Measurements from ENCODE around the gene CRYGB. TPM values are rescaled to one million over a fixed set of nuclear protein-coding genes. Genes with fewer than 3 reads are reported as not detected.
A peak's percentile ranks its signal among the peaks of the same experiment; 100 is the strongest.

CRYGB gene, protein sequence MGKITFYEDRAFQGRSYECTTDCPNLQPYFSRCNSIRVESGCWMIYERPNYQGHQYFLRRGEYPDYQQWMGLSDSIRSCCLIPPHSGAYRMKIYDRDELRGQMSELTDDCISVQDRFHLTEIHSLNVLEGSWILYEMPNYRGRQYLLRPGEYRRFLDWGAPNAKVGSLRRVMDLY
- not detected in 2 replicates for total RNA-seq (2014; rRNA removed; shearing (Covaris generic))
- polyA plus RNA-seq (2014; cell fraction: nucleus; rRNA removed), result not detected in 2 replicates

DNA sequence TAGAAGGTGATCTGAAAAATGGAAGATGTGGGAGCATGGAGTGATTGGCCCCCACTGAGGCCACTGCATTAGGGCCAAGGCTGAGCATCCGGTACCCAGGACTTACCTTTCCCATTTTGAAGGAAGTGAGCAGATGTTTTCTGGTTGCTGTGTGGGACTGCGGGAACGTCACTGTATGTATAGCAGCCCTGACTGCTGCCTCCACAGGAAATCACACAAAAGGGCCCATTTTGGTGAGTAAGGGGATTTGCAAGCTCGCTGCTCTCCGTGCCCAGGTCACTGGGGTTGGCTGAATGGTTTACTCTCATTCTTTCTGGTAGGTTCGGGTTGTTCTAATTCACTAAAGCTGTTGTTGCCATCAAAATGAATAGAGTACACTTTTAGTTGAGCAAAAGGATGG is at the start of gene CRYGB:
Gene CRYGB (minus strand): TSS at position 153 of the 400 bp plus-strand sequence. CDS start 38 bp downstream, at position 115.
- no peak for DNase-seq (ENCODE audit: extremely low read depth, low read depth)

DNA sequence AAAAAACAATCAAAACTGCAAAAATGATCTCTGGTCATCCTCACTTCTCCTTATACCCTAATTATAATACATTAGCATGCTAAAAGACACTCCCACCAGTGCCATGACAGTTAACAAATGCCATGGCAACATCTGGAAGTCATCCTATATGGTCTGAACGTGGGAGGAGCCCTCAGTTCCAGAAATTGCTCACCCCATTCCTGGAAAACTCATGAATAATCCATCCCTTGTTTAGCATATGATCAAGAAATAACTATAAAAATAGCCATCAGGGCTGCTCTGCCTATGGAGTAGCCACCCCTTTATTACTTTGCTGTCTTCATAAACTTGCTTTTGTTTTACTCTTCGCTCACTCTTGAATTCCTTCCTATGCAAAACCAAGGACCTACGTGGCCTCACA is 49.6 kb upstream of the CRYGB start:
- DNase-seq (ENCODE audit: extremely low read depth, low read depth), result no peak

DNA sequence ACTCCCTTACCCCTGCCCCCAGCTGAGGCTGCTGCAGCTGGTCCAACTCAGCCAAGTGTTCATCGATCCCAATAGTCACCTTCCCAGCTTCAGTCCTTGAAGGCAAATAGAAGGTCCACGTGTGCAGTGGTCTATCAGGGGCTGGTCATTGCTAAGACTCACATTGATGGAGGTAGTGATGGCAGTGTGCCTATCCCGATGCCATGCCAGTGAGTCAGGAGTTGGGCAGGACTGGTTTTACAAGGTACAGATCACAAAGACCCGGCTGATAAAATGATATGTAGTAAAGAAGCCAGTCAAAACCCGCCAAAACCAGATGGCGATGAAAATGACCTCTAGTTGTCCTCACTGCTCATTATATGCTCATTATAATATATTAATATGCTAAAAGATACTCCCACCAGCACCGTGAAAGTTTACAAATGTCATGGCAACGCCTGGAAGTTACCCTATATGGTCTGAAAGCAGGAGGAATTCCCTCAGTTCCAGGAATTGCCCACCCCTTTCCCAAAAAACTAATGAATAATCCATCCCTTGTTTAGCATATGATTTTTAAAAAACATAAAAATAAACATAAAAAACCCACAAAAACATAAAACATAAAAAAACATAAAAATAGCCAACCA is 46.8 kb upstream of the CRYGB start:
- DNase-seq (ENCODE audit: extremely low read depth, low read depth), result no peak

DNA sequence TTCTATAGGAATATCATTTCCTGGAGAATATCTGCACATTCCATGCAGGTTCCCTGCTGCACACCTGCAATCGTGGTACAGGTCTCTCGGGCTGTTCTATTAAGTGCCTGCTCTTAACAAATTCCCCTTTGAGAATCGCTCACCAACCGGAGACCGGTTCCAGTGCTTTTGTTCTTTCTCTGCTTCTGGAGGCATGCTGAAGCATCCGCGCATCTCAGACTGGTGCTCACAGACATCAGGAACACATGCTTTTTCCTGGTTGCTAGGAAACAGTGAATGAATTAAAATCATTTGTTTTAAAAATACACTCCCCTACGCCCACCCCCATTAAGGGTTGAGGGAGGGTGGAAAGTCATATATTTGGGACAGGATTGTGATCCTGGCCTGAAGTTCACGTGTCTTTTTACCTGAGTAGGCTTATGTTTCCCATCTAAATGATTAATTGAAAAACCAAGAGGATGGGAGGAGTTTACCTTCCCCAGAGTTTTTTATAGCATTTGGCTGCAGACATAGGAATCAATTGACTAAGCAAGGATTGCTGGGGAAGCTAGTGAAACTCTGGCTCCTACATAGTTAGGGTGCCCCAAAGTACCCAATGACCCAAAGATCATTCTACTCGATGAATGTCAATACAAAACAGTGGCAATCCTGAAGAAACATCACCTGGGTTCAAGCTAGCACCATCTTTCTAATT is 44.0 kb upstream of the CRYGB start, which contains the start of gene C2orf80:
Gene C2orf80 (minus strand): TSS at position 221 of the 694 bp plus-strand sequence. CDS start 3,044 bp downstream, outside the sequence.
- DNase-seq (ENCODE audit: extremely low read depth, low read depth), result no peak

DNA sequence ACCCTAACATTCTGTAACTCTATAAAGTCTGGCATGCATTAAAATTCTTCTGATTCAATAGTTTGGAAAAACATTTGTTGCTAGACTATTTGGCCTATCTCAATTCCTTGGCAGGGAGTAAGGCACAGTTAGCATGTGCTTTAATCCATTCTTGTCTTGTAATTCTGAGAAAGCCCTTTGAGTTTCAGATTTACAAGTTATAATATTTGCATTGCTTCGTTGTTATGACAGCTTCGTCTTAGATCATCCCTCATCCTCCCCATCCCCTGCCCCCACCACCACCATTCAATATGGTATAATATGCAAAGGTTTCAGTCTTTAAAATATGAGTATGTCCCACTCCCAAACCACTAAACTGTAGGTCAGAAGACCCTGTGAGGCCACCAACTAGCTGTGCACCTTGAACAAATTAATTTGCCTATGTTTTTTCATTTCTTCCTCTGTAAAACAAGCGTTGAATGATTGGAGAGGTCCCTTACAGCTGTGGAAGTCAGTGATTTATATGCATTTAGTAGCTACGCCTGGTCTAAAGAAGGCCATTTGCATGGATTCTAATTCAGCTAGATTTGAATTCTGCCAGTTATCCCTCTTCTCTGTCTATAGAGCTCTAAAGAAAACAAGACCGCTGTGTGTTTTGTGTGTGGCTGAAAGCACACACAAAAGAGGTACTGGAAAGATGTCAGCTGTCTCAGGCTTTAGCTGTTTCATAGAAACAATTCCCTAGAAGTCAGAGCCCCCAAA is 43.3 kb upstream of the CRYGB start:
- DNase-seq (ENCODE audit: extremely low read depth, low read depth), result no peak

DNA sequence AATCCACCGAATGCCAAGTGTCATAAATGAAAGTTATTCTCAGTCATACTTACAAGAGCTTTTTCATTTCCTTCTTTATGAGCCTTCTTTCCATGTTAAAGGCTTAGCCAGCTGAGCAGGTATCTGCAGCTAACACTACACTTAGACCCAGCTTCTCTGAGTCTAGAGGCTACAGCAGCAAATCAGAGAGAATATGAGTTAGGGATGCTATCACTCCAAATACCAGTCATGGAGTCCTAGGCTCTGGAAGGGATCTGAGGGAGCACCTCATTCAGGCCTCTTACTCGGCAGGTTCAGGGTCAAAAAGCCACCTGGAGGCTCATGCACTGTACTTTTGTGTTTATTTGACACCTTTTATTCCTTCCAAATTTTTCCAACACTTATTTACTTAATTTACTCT is 40.9 kb upstream of the CRYGB start:
- no peak for DNase-seq (ENCODE audit: extremely low read depth, low read depth)

DNA sequence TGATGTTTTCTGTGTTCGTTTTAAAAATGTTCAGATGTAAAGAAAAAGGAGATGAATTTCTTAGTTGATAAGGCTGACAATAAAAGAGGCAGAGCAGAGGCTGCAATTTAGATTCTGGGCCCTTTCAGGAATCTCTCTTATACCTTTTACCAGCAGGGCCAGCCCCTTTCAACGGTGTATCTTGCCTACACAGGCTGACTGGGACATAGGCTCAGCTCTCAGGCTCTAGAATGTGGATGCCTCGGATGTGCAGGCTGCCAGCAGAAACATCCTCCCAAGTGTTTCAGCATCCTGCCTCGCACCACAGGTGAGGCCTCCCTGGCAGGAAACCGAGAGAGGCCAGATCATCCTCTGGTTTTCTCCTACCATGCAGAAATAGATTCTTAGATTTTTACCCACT is 40.5 kb upstream of the CRYGB start:
- no peak for DNase-seq (ENCODE audit: extremely low read depth, low read depth)

DNA sequence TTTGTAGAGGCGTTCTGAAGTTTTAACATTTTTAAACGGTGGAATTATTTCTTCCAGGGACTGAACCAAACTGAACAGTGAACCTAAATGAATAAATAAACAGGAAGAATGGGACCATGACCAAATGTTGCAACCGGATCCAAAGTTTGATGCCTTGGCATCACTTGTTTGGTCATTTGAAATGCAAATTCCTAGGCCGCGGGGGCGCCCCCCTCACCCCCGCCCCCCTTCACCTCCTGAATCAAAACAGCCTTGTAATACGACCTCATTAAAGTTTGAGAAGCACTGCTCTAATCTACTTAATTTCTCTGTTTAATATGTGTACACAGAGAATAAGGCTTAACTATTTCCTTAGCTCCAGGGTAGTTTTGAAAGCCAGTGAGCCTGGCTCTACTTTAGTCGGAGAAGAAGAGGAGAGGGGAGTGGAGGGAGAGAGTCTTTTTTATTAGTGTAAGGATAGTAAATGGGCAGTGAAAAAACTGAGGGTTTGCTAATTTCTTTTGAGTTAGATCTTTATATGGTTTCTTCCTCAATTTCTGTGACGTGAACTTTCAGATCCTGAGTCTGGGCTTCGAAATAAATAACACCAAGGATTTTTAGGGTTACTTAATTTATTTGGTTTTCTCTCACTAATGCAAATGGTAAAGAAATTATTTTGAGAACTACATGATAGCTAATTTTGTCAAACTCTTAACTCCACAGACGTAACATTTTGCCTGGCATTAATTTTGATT is 38.2 kb upstream of the CRYGB start:
- no peak for DNase-seq (ENCODE audit: extremely low read depth, low read depth)

DNA sequence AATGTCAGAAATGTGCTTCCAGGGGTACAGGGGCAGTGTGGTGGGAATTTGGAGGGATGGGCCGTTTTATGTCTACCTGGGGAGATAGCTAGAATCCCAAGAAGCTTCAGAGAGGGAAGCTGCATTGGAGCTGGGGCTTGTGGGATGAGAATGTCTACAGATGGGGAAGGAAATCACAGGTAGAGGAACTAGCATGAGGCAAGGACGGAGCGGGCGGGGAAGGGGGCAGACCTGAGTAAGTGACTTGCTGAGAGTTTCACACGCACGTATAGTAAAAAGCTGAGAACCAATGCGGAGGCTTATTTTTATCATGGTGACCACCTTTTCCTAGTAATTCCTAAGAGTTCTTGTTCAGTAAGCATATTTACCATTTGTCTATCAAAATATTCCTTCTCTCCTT is 37.6 kb upstream of the CRYGB start:
- no peak for DNase-seq (ENCODE audit: extremely low read depth, low read depth)

DNA sequence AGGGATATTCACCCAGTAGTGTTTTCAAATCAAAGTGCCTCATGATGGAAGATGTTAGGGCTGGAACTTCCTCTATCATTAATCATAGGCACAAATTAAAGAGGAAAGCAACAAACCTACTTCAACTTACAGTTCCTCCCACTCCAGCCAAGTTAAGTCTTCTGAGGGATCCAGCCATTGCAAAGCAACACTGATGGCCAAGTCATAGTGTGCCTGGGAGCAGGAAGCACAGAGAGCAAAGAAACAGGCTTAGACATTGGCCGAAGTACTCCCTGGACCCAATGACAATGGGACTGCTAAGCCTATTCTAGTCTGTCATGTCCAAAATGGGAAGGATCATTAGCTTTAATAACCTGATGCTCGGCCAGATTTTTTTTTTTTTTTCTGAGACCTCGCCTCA is 36.9 kb upstream of the CRYGB start:
- no peak for DNase-seq (ENCODE audit: extremely low read depth, low read depth)

DNA sequence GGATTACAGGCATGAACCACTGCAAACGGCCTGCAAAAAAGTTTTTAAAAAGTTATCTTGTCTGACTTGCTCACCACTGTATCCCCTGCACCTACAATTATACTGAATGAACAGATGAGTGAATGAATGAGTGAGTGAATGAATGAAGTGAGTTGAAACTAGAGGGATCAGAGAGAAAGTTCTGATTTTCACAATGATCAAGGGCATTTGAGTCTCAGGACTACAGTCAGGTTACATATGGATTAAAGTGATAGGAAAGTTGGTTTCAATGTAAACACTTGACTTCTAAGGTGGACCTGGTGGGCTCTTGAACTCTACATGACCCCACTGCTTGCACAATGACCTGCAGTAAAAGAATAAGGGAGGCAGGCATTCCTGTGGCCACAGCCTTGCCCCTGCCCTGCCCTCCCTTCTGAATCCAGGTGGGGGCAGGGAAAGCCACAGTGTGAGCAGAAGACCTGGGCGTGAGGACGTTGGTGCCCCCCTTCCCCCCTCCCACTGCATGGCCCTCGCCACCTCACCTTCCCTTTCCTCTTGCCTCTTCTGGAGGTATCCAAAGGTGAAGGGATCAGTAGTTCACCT is 33.2 kb upstream of the CRYGB start:
- no peak for DNase-seq (ENCODE audit: extremely low read depth, low read depth)

DNA sequence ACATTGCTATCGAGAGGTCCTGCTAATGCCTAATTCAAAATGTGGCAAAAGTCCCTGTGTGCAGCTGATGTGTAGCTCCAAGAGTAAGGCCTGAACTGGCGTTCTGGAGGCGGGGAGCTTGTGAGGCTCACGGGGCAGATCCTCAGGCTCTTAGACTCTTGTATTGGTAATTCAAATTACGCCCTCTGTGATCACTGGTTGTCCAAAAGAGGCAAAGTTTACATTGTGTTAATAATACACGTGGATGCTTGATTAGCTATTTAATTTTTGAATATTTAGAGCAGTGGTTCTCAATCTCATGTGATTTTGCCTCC is 29.8 kb upstream of the CRYGB start:
- DNase-seq (ENCODE audit: extremely low read depth, low read depth), result no peak

DNA sequence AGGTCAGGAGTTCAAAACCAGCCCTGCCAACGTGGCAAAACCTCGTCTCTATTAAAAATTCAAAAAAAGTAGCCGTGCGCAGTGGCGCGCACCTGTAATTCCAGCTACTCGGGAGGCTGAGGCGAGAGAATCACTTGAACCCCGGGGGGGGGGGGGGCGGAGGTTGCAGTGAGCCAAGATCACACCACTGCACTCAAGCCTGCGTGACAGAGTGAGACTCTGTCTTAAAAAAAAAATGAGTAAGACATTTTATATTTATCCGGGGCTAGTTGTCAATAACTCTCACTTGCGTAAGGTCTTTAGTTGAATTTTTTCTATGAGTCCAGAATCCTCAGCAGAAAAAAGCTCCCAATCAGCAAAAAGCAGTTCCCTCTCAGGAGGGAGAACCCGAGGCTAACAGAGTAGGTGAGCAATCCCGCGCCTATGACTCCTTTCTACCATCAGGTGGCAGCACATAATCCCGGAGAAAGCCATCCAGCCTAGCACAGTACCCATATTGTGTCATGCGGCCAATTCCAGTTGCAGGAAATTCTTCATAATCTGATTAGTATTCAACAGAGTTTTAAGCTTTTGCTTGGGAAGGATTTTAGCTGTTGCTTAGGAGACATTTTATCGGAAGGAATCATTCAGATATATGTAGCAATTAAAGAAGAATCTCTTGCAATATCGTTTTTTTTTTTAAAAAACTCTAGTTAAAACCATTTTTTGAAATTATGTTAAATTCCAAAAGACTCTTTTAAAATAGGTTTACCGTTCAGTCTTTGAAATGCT is 29.3 kb upstream of the CRYGB start:
- peak; percentile 79 for DNase-seq (ENCODE audit: extremely low read depth, low read depth)

DNA sequence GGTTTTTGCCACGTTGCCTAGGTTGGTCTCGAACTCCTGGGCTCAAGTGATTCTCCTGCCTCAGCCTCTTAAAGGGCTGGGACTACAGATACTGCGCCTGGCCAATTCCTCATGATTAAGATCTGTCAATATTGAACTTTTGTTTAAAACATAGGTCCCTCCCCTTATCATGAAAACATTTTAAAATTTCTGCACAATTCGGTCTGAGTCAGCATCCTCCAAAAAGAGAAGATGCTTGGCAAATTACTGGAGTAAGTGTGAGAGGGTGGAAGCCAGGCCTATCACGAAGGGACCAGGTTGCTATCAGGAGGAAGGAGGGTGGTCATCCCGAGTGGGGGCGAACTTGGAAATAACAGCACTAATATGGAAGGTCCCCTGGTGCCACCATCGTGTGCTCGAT is 28.2 kb upstream of the CRYGB start:
- no peak for DNase-seq (ENCODE audit: extremely low read depth, low read depth)

DNA sequence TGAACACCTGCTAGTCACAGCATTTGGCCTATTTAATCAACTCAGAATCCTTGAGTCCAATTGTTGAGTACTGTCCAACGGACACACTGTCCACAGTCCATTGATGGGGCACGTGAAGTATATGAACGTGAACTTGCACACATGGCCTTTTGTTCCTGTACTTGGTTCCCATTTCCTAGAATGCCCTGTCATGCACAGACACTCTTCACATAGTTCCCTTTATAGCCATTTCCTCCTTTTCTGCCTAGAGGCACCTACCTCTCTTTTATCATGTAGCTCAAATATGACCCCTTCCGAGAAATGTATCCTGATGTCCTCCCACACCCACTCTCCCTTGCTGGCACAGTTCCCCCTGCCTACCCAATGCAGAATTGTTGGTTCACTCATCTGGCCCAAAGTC is 26.2 kb upstream of the CRYGB start:
- no peak for DNase-seq (ENCODE audit: extremely low read depth, low read depth)

DNA sequence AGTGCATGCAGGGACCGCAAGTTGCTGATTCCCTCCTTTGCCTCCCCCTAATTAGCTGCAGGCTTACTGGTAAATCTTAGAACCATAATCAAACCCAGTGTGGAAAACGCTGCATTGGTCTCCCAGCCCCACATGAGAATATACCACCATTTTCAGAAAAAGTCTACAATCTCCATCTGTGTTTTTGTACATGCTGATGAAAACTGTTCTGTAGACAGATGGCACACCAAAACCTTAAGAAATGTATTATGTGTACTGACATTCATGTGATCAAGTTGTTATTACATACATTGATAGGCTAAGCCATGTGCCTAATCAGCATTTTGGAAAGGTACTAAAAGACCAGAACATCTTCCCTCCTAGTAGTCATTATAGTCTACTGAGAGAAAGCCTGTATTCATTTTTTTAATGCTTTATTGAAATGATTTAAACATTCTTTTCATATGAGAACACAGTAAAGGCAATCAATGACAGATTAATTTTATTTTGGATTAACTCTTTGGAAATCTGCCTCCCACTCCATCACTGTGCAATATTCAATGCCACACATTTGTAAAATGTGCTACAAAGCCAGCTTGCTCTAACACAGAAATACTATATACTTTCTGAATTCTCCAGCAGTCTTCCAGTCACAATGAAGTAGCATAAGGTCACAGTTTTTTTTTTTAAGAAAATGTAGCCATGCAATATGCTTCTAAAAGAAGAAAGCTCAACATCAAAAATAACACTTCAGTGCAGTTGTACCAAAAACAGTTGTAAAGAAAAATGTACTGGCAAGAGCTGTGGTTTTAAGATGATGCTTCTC is 19.2 kb upstream of the CRYGB start:
- no peak for DNase-seq (ENCODE audit: extremely low read depth, low read depth)

DNA sequence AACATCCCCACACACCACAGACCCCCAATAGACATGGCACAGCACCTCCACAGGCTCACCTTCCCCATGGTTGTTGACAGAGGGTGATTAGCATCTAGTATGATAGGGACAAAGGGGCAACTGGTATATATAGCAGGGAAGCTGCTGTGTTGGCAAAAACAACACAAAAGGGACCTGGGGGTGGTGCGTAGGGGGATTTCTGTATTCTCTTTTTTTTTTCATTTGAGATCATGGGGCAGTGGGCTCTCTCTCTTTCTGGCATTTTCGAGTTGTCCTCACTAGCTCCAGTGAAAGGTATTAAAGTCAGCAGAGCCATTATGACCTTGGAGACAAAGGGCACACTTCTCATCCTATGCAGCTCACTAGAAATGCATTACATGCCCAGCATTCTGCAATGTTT is 17.5 kb upstream of the CRYGB start, which contains the start of gene CRYGA:
Gene CRYGA (minus strand): TSS at position 101 of the 400 bp plus-strand sequence. CDS start 33 bp downstream, at position 68.
- DNase-seq (ENCODE audit: extremely low read depth, low read depth), result no peak

DNA sequence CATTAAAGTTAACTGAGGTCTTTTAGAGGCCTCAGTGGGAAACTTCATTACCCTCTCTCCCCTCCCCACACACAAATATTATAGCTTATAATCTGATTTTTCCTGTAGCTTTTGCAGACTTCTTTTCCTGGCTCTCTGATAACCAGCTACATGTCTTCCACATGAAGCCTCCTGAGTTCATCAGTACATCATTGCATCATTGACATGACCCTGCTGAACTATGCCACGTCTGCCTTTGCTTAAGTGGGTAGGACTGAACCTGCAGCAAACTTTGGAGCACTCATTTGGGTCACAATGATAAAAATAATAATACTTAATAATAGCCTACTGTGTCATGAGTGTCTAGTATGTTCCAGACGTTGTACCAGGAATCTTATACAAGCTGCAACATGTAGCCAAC is 10.5 kb upstream of the CRYGB start:
- DNase-seq (ENCODE audit: extremely low read depth, low read depth), result no peak

DNA sequence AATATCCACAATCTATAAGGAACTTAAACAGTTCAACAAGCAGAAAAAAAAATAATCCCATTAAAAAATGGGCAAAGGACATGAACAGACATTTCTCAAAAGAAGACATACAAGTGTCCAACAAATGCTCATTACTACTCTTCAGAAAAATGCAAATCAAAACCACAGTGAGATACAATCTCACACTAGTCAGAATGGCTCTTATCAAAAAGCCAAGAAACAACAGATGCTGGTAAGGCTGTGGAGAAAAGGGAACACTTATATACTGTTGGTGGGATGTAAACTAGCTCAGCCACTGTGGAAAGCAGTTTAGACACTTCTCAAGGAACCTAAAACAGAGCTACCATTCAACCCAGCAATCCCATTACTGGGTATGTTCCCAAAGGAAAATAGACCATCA is 7.2 kb upstream of the CRYGB start:
- no peak for DNase-seq (ENCODE audit: extremely low read depth, low read depth)
